Chondrocyte (in vitro differentiated cells): ENCODE data around the gene MBOAT2. TPM values are rescaled to one million over a fixed set of nuclear protein-coding genes. Genes with fewer than 3 reads are reported as not detected.

Source experiments
- DNase-seq: peaks from one replicate; pipeline ENCODE4 v3.0.0; 2021; ENCODE audit warnings: mixed read lengths, low spot score
- H3K27ac Mint-ChIP-seq: one replicate; pipeline ENCODE4 v1.8.0; 2021; ENCODE audit warnings: mild to moderate bottlenecking, moderate library complexity, mixed read lengths; ENCODE audit not compliant: unreplicated experiment
- H3K27me3 Mint-ChIP-seq: 2 replicates; pipeline ENCODE4 v1.8.0; 2021; ENCODE audit warnings: low read depth, mixed read lengths
- H3K36me3 Mint-ChIP-seq: 2 replicates; pipeline ENCODE4 v1.8.0; 2021; ENCODE audit warnings: low read depth, mixed read lengths
- H3K4me1 Mint-ChIP-seq: 2 replicates; pipeline ENCODE4 v1.8.0; 2021; ENCODE audit warnings: low read depth, mild to moderate bottlenecking, mixed read lengths
- H3K4me3 Mint-ChIP-seq: one replicate; pipeline ENCODE4 v1.8.0; 2021; ENCODE audit warnings: mild to moderate bottlenecking, moderate library complexity, mixed read lengths; ENCODE audit not compliant: unreplicated experiment
- H3K9me3 Mint-ChIP-seq: 2 replicates; pipeline ENCODE4 v1.8.0; 2021; ENCODE audit warnings: low read depth, mixed read lengths
- CTCF ChIP-seq: fragments of 200-600 bp; sonication (generic); IDR thresholded peaks from 2 replicates; pipeline ENCODE4 v1.5.0; 2021; ENCODE audit warnings: antibody characterized with exemption, mild to moderate bottlenecking, moderate library complexity
- total RNA-seq: library from RNA; stranded (reverse); gene quantifications from 3 replicates; pipeline ENCODE4 v1.2.1, GENCODE V29; 2021

Gene MBOAT2
- total RNA-seq, 1 donor from 2014 or later: 40.2 TPM

- H3K36me3 Mint-ChIP-seq: peaks cover 38% of the 10 kb centered on the region
- no peaks in the 10 kb centered on the region for H3K27me3 Mint-ChIP-seq
- no peak for TF ChIP-seq CTCF
- H3K4me1 Mint-ChIP-seq: peaks cover 17% of the 10 kb centered on the region
- no peak for DNase-seq
- no peaks in the 10 kb centered on the region for H3K9me3 Mint-ChIP-seq
- H3K27ac Mint-ChIP-seq: no peak overlapping the region
- no peak overlapping the region for H3K4me3 Mint-ChIP-seq
Observed at GRCh38 chr2:8805278-8806210, 197.9 kb downstream of the MBOAT2 start.

- H3K4me1 Mint-ChIP-seq: peaks cover 23% of the 10 kb centered on the region
- H3K27me3 Mint-ChIP-seq: no peaks in the 10 kb centered on the region
- peaks cover 35% of the 10 kb centered on the region for H3K36me3 Mint-ChIP-seq
- no peak overlapping the region for H3K4me3 Mint-ChIP-seq
- no peaks in the 10 kb centered on the region for H3K9me3 Mint-ChIP-seq
- peak; percentile 48 for TF ChIP-seq CTCF
- no peak for DNase-seq
- peak overlapping the region; percentile 68 for H3K27ac Mint-ChIP-seq
Observed at GRCh38 chr2:8803658-8804379, 199.7 kb downstream of the MBOAT2 start.

GRCh38 chr2:8802741-8803140, 200.7 kb downstream of the MBOAT2 start:
- H3K27ac Mint-ChIP-seq: no peak overlapping the region

More at GRCh38 chr2:8802741-8803140, 200.7 kb downstream of the MBOAT2 start:
- Mint-ChIP-seq H3K9me3 (no peaks in the 10 kb centered on the region), H3K4me3 (no peak overlapping the region), H3K36me3 (peaks cover 34% of the 10 kb centered on the region), H3K27me3 (no peaks in the 10 kb centered on the region), H3K4me1 (peaks cover 25% of the 10 kb centered on the region)
- TF ChIP-seq CTCF: no peak
- no peak for DNase-seq

Other genes with a start within 250 kb of the MBOAT2 start
- 65.2 to 68.2 TPM (median 66.3 TPM) in 3 replicates for gene KIDINS220, start 166.1 kb downstream of the MBOAT2 start, total RNA-seq
- gene ASAP2, start 203.1 kb upstream of the MBOAT2 start, total RNA-seq: 60.7 to 73.2 TPM (median 61.5 TPM) in 3 replicates